Measurements from ENCODE around the gene SLC38A7. TPM values are rescaled to one million over a fixed set of nuclear protein-coding genes. Genes with fewer than 3 reads are reported as not detected.

SLC38A7 gene
- total RNA-seq, 1 donor from 2014 or later: 18.7 TPM

GRCh38 chr16:58730724-58731370, 46.3 kb upstream of the SLC38A7 start:
- Histone ChIP-seq H3K4me1 (peaks cover 25% of the 10 kb centered on the region), H3K27me3 (no peaks in the 10 kb centered on the region), H3K4me3 (no peak overlapping the region), H3K36me3 (no peaks in the 10 kb centered on the region), H3K9me3 (no peaks in the 10 kb centered on the region), H3K27ac (no peak overlapping the region)
- intact Hi-C loops (cut with DNase I): loop anchor here (10.0 kb wide), 1 partner anchor 216 kb away; the partner anchor contains the start of gene SETD6
- DNase-seq (ENCODE audit: extremely low spot score in 2 of 2): no peak
- TF ChIP-seq POLR2A (IDR thresholded peaks at IDR 0.05) (no peak), CTCF (IDR thresholded peaks at IDR 0.05) (no peak), POLR2AphosphoS5 (IDR thresholded peaks at IDR 0.05; ENCODE audit: insufficient read depth in 1 of 2, low read depth in 1 of 2) (no peak)

- H3K36me3 ChIP-seq: peaks cover 0 to 7% of the 10 kb centered on the region in 2 donors
Measured at GRCh38 chr16:58727796-58728568, 43.4 kb upstream of the SLC38A7 start.

GRCh38 chr16:58727028-58727781, 42.6 kb upstream of the SLC38A7 start:
- DNase-seq (ENCODE audit: extremely low spot score in 2 of 2): no peak
- Histone ChIP-seq H3K27me3 (no peaks in the 10 kb centered on the region), H3K4me3 (no peak overlapping the region), H3K27ac (no peak overlapping the region), H3K36me3 (peaks cover 0 to 15% of the 10 kb centered on the region in 2 donors), H3K9me3 (no peaks in the 10 kb centered on the region), H3K4me1 (peaks cover 5% of the 10 kb centered on the region)
- intact Hi-C loops (cut with DNase I): no loop called here
- no peak for TF ChIP-seq POLR2AphosphoS5 (IDR thresholded peaks at IDR 0.05; ENCODE audit: insufficient read depth in 1 of 2, low read depth in 1 of 2)
- TF ChIP-seq CTCF (IDR thresholded peaks at IDR 0.05): no peak
- TF ChIP-seq POLR2A (IDR thresholded peaks at IDR 0.05): no peak

More at GRCh38 chr16:58727796-58728568, 43.4 kb upstream of the SLC38A7 start:
- peaks cover 12% of the 10 kb centered on the region for H3K4me1 ChIP-seq
- DNase-seq (ENCODE audit: extremely low spot score in 2 of 2): no peak
- TF ChIP-seq POLR2A (IDR thresholded peaks at IDR 0.05) (no peak), POLR2AphosphoS5 (IDR thresholded peaks at IDR 0.05; ENCODE audit: insufficient read depth in 1 of 2, low read depth in 1 of 2) (no peak), CTCF (IDR thresholded peaks at IDR 0.05) (no peak)
- intact Hi-C loops (cut with DNase I): no loop called here
- no peaks in the 10 kb centered on the region for H3K9me3 ChIP-seq
- H3K27me3 ChIP-seq: no peaks in the 10 kb centered on the region
- no peak overlapping the region for H3K27ac ChIP-seq
- no peak overlapping the region for H3K4me3 ChIP-seq

GRCh38 chr16:58723109-58723508, 38.5 kb upstream of the SLC38A7 start:
- no peak for DNase-seq (ENCODE audit: extremely low spot score in 2 of 2)
- Histone ChIP-seq H3K4me3 (no peak overlapping the region), H3K27ac (no peak overlapping the region), H3K9me3 (no peaks in the 10 kb centered on the region), H3K4me1 (no peaks in the 10 kb centered on the region), H3K27me3 (no peaks in the 10 kb centered on the region), H3K36me3 (peaks cover 0 to 44% of the 10 kb centered on the region in 2 donors)
- TF ChIP-seq POLR2AphosphoS5 (IDR thresholded peaks at IDR 0.05; ENCODE audit: insufficient read depth in 1 of 2, low read depth in 1 of 2) (no peak), CTCF (IDR thresholded peaks at IDR 0.05) (no peak), POLR2A (IDR thresholded peaks at IDR 0.05) (no peak)
- intact Hi-C loops (cut with DNase I): no loop called here
